Activated CD4-positive, alpha-beta memory T cell treated with anti-CD3 and anti-CD28 coated beads for 36 hours (primary cell): ENCODE measurements around the gene KRT10. TPM values are rescaled to one million over a fixed set of nuclear protein-coding genes. Genes with fewer than 3 reads are reported as not detected.
"Not testable (repeated sequence)": the region's sequence is repeated elsewhere in the genome, so short reads cannot be mapped to it uniquely, and the experiment has no call there.

Source experiments
- CTCF ChIA-PET: fragments of 350-600 bp; sonication (Branson Sonifier 250); formaldehyde crosslinking; loops from one replicate; lab custom pipeline; 2021; ENCODE audit warnings: antibody characterized with exemption, inconsistent platforms; lab: Charles Lee
- POLR2A ChIA-PET: fragments of 350-600 bp; sonication (Branson Sonifier 250); formaldehyde crosslinking; loops from one replicate; lab custom pipeline; 2021; ENCODE audit warnings: antibody characterized with exemption; lab: Charles Lee
- DNase-seq: peaks from one replicate; pipeline ENCODE4 v3.0.0-alpha.2; 2020
- H3K27ac Mint-ChIP-seq: one replicate; pipeline ENCODE4 v1.8.0; 2021; ENCODE audit warnings: mixed read lengths
- H3K27me3 Mint-ChIP-seq: one replicate; pipeline ENCODE4 v1.8.0; 2021; ENCODE audit warnings: mixed read lengths
- H3K36me3 Mint-ChIP-seq: one replicate; pipeline ENCODE4 v1.8.0; 2021; ENCODE audit warnings: mixed read lengths
- H3K4me1 Mint-ChIP-seq: one replicate; pipeline ENCODE4 v1.8.0; 2021; ENCODE audit warnings: low read depth, mixed read lengths
- H3K4me3 Mint-ChIP-seq: one replicate; pipeline ENCODE4 v1.8.0; 2021; ENCODE audit warnings: mild to moderate bottlenecking, mixed read lengths
- H3K9me3 Mint-ChIP-seq: one replicate; pipeline ENCODE4 v1.8.0; 2021; ENCODE audit warnings: mixed read lengths
- intact Hi-C: fragments of 100-400 bp; cut with micrococcal nuclease; formaldehyde crosslinking; loops from one replicate; pipeline ENCODE4 v1.15.1; 2023
- total RNA-seq, 2 experiments: library from RNA; stranded (reverse); gene quantifications; one replicate each; pipeline ENCODE4 v1.2.3, GENCODE V29; 2021

The KRT10 gene
- total RNA-seq, 2 experiments from 2014 or later = 28.4 to 35.5 TPM

- Mint-ChIP-seq H3K36me3 (peaks cover 21% of the 10 kb centered on the region), H3K4me3 (peak overlapping the region; percentile 87), H3K9me3 (no peaks in the 10 kb centered on the region), H3K27ac (peak overlapping the region; percentile 94), H3K27me3 (peaks cover 11% of the 10 kb centered on the region), H3K4me1 (peaks cover 18% of the 10 kb centered on the region)
- no peak for DNase-seq
- ChIA-PET POLR2A (interaction anchor here (0.8 to 2.5 kb wide), 4 partner anchors 10 to 1112 kb away, joined by 4 to 12 read pairs (median 5); partner anchors contain the start of genes ODAD4 and SMARCE1), CTCF (interaction anchor here (0.9 to 2.4 kb wide), 9 partner anchors 15 to 871 kb away, joined by 3 to 15 read pairs (median 4); partner anchors contain the start of gene EIF1)
- intact Hi-C loops = loop anchor here (5.0 kb wide), 1 partner anchor 849 kb away; no protein-coding TSS in a partner anchor
These were observed 4.1 kb downstream of the KRT10 start for GRCh38 chr17:40818343-40818732.

- POLR2A ChIA-PET = no interaction called here
- CTCF ChIA-PET = no interaction called here
- Mint-ChIP-seq H3K36me3 (peaks cover 21% of the 10 kb centered on the region), H3K27me3 (peaks cover 13% of the 10 kb centered on the region), H3K27ac (peak overlapping the region; percentile 4), H3K4me1 (peaks cover 18% of the 10 kb centered on the region), H3K9me3 (no peaks in the 10 kb centered on the region), H3K4me3 (peak overlapping the region; percentile 54)
- intact Hi-C loops = loop anchor here (5.0 kb wide), 1 partner anchor 850 kb away; no protein-coding TSS in a partner anchor
- DNase-seq = no peak
These were observed 5.2 kb downstream of the KRT10 start for GRCh38 chr17:40817103-40817682.

GRCh38 chr17:40816569-40816968 is 5.8 kb downstream of the KRT10 start:
- no peaks in the 10 kb centered on the region for H3K9me3 Mint-ChIP-seq
- no peak overlapping the region for H3K4me3 Mint-ChIP-seq
- CTCF ChIA-PET = no interaction called here
- peaks cover 17% of the 10 kb centered on the region for H3K36me3 Mint-ChIP-seq
- POLR2A ChIA-PET = no interaction called here
- peaks cover 18% of the 10 kb centered on the region for H3K4me1 Mint-ChIP-seq
- H3K27ac Mint-ChIP-seq = no peak overlapping the region
- peaks cover 15% of the 10 kb centered on the region for H3K27me3 Mint-ChIP-seq
- no peak for DNase-seq
- intact Hi-C loops = loop anchor here (5.0 kb wide), 1 partner anchor 851 kb away; no protein-coding TSS in a partner anchor

GRCh38 chr17:40815381-40815780 is 7.0 kb downstream of the KRT10 start:
- H3K27ac Mint-ChIP-seq = no peak overlapping the region
- ChIA-PET CTCF (interaction anchor here (0.6 to 1.0 kb wide), 2 partner anchors 12 to 834 kb away, joined by 3 to 7 read pairs; no protein-coding TSS in a partner anchor), POLR2A (no interaction called here)
- H3K4me3 Mint-ChIP-seq = no peak overlapping the region
- H3K36me3 Mint-ChIP-seq = peaks cover 17% of the 10 kb centered on the region
- DNase-seq = no peak
- peaks cover 16% of the 10 kb centered on the region for H3K4me1 Mint-ChIP-seq
- H3K27me3 Mint-ChIP-seq = peaks cover 22% of the 10 kb centered on the region
- intact Hi-C loops = loop anchor here (5.0 kb wide), 1 partner anchor 852 kb away; no protein-coding TSS in a partner anchor
- no peaks in the 10 kb centered on the region for H3K9me3 Mint-ChIP-seq

- CTCF ChIA-PET = interaction anchor here (0.6 kb wide), 1 partner anchor 28 kb away, joined by 3 read pairs; no protein-coding TSS in a partner anchor
- intact Hi-C loops = loop anchor here (5.0 kb wide), 1 partner anchor 853 kb away; no protein-coding TSS in a partner anchor
- Mint-ChIP-seq H3K36me3 (peaks cover 15% of the 10 kb centered on the region), H3K27me3 (peaks cover 29% of the 10 kb centered on the region)
- H3K4me1 Mint-ChIP-seq, H3K4me3 Mint-ChIP-seq, DNase-seq, H3K9me3 Mint-ChIP-seq, POLR2A ChIA-PET, H3K27ac Mint-ChIP-seq: not testable (repeated sequence)
These were observed 7.8 kb downstream of the KRT10 start for GRCh38 chr17:40814657-40815056.

GRCh38 chr17:40813804-40814203 is 8.6 kb downstream of the KRT10 start:
- H3K27ac Mint-ChIP-seq = no peak overlapping the region
- H3K4me3 Mint-ChIP-seq = no peak overlapping the region
- intact Hi-C loops = no loop called here
- DNase-seq = no peak
- peaks cover 7% of the 10 kb centered on the region for H3K4me1 Mint-ChIP-seq
- ChIA-PET CTCF (no interaction called here), POLR2A (no interaction called here)
- H3K9me3 Mint-ChIP-seq = no peaks in the 10 kb centered on the region
- peaks cover 35% of the 10 kb centered on the region for H3K27me3 Mint-ChIP-seq
- peaks cover 15% of the 10 kb centered on the region for H3K36me3 Mint-ChIP-seq

GRCh38 chr17:40812639-40813038 is 9.8 kb downstream of the KRT10 start:
- DNase-seq = no peak
- Mint-ChIP-seq H3K4me1 (peaks cover 7% of the 10 kb centered on the region), H3K9me3 (no peaks in the 10 kb centered on the region), H3K27me3 (peaks cover 41% of the 10 kb centered on the region), H3K27ac (no peak overlapping the region), H3K36me3 (peaks cover 9% of the 10 kb centered on the region), H3K4me3 (no peak overlapping the region)
- CTCF ChIA-PET = no interaction called here
- intact Hi-C loops = no loop called here
- POLR2A ChIA-PET = no interaction called here

GRCh38 chr17:40810494-40810893 is 11.9 kb downstream of the KRT10 start:
- Mint-ChIP-seq H3K4me1 (no peaks in the 10 kb centered on the region), H3K9me3 (no peaks in the 10 kb centered on the region), H3K36me3 (no peaks in the 10 kb centered on the region), H3K4me3 (no peak overlapping the region), H3K27me3 (peaks cover 58% of the 10 kb centered on the region), H3K27ac (no peak overlapping the region)
- intact Hi-C loops = no loop called here
- CTCF ChIA-PET = interaction anchor here (1.1 kb wide), 1 partner anchor 838 kb away, joined by 3 read pairs; no protein-coding TSS in a partner anchor
- POLR2A ChIA-PET = no interaction called here
- DNase-seq = no peak

GRCh38 chr17:40809721-40810421 is 12.5 kb downstream of the KRT10 start:
- H3K27me3 Mint-ChIP-seq = peaks cover 64% of the 10 kb centered on the region
- intact Hi-C loops = loop anchor here (10.0 kb wide), 1 partner anchor 515 kb away; no protein-coding TSS in a partner anchor

GRCh38 chr17:40806131-40806530 is 16.3 kb downstream of the KRT10 start:
- no peak overlapping the region for H3K27ac Mint-ChIP-seq
- DNase-seq = no peak
- intact Hi-C loops = loop anchor here (10.0 kb wide), 1 partner anchor 519 kb away; no protein-coding TSS in a partner anchor
- H3K4me1 Mint-ChIP-seq = peaks cover 2% of the 10 kb centered on the region
- ChIA-PET CTCF (interaction anchor here (0.9 to 2.1 kb wide), 6 partner anchors 19 to 860 kb away, joined by 3 to 10 read pairs (median 4); no protein-coding TSS in a partner anchor), POLR2A (no interaction called here)
- H3K36me3 Mint-ChIP-seq = no peaks in the 10 kb centered on the region
- peaks cover 50% of the 10 kb centered on the region for H3K27me3 Mint-ChIP-seq
- H3K9me3 Mint-ChIP-seq = no peaks in the 10 kb centered on the region
- H3K4me3 Mint-ChIP-seq = no peak overlapping the region

More at GRCh38 chr17:40809721-40810421, 12.5 kb downstream of the KRT10 start:
- Mint-ChIP-seq H3K36me3 (no peaks in the 10 kb centered on the region), H3K9me3 (no peaks in the 10 kb centered on the region), H3K4me3 (no peak overlapping the region), H3K4me1 (no peaks in the 10 kb centered on the region), H3K27ac (no peak overlapping the region)
- DNase-seq = no peak
- ChIA-PET CTCF (interaction anchor here (1.0 to 1.1 kb wide), 2 partner anchors 739 to 839 kb away, joined by 3 read pairs; no protein-coding TSS in a partner anchor), POLR2A (no interaction called here)

- no peak overlapping the region for H3K4me3 Mint-ChIP-seq
- H3K27ac Mint-ChIP-seq = no peak overlapping the region
- ChIA-PET CTCF (interaction anchor here (0.6 to 2.4 kb wide), 11 partner anchors 8 to 1413 kb away, joined by 3 to 15 read pairs (median 4); no protein-coding TSS in a partner anchor), POLR2A (no interaction called here)
- no peaks in the 10 kb centered on the region for H3K36me3 Mint-ChIP-seq
- peaks cover 36% of the 10 kb centered on the region for H3K27me3 Mint-ChIP-seq
- peak; percentile 86 for DNase-seq
- peaks cover 2% of the 10 kb centered on the region for H3K4me1 Mint-ChIP-seq
- intact Hi-C loops = loop anchor here (2.0 to 10.0 kb wide), 5 partner anchors 521 to 864 kb away; no protein-coding TSS in a partner anchor
- H3K9me3 Mint-ChIP-seq = no peaks in the 10 kb centered on the region
These were observed 18.8 kb downstream of the KRT10 start for GRCh38 chr17:40803617-40804082.
